Measurements from ENCODE around the gene SYK.

Gene SYK

GRCh38 chr9:90854637-90855175 is 53.1 kb downstream of the SYK start:
- no peak for ATAC-seq

- ATAC-seq: no peak
Observed at GRCh38 chr9:90855208-90855902, 53.7 kb downstream of the SYK start.

DNA sequence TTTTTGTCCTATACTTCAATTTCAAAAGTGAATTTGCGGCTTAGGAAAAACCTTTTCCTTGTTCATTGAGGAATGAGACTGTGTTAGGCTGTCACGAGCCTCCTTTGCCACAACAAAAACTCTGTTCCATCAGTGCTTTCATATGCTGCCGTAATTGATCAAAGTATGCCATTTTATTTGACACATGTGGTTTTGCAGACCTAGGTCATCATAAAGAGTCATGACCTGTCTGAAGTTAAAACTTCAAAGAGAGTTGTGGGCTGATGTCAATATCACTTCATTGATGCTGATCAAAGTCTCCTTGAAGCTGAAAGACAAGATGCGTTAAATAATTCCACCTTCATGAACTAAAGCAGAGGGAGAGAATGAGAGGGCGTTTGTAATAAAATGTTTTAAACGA is 55.5 kb downstream of the SYK start:
- ATAC-seq: no peak

DNA sequence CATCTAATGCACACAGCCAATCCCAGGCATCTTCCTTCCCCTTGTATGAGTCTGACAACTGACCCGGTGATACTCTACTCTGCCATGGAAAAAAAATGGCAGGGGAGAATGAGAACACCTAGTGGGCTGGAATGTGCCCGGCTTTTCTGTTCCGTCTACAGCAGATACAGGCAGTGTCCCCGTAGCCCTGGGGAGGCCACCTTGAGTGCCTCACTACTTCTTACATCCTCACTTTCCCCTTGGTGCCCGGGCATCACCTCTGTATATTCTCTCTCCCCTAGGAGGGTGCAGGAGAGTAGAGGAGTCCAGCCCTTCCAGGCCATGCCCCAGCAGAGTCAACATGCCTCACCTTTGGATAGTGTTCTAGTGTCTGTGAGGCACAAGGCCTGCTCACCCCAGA is 56.2 kb downstream of the SYK start:
- ATAC-seq: no peak

DNA sequence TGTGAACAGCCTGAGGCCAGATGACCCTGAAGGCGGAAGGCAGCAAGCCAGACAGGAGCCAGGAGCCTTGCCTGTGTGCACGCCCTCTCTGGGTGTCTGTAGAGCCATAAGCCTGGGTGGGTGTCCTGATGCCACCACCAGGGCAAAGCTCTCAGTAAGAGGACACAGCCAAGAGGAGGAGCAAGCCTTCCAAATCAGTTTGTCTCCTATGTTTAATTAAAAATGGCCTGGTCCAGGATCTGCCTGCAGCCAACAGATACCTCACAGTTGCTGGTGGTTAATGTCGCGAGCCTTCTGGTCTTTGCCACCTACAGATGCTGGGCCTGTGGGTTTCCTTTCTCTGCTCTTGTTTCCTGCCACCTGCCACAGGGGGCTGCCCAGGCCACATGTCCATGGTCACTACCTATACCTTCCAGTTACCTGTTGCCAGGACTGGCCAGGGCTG is 56.9 kb downstream of the SYK start:
- ATAC-seq: no peak

DNA sequence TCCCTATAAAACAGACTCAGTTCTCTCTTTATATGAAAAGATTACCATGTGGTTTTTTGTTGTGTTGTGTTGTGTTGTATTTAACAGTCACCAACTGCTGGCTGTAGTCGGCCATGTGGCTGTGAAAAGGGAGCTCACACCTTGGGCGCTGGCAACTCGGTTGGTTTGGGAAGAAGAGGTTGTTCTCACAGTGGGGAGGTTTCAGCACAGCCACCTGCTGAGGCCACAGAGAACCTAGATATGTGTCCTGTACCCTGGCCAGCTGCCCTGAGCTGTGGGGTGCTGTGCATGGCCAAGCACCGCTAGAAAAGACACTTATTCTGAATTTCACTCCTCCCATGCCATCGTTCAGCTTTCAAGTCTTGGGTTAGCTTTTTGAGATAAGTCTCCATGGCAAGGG is 58.8 kb downstream of the SYK start:
- no peak for ATAC-seq

GRCh38 chr9:90860826-90861225 is 59.2 kb downstream of the SYK start:
- ATAC-seq: peak; percentile 35 to 45

DNA sequence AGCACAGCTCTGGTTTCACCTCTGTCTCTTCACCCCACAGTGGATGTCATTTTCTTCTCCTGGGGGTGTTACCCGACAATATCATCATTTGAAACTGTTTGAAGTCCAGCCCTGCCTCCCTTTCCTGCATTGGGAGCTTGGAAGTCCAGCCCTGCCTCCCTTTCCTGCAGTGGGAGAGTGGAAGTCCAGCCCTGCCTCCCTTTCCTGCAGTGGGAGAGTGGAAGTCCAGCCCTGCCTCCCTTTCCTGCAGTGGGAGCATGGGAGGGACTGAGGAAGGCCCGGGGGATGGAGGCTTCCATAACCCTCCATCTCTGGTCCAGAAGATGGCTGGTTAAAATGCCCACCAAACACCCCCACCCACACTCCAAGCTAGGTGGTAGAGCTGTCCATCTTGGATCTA is 59.8 kb downstream of the SYK start:
- no peak for ATAC-seq

GRCh38 chr9:90861826-90862740 is 60.5 kb downstream of the SYK start:
- ATAC-seq: no peak

DNA sequence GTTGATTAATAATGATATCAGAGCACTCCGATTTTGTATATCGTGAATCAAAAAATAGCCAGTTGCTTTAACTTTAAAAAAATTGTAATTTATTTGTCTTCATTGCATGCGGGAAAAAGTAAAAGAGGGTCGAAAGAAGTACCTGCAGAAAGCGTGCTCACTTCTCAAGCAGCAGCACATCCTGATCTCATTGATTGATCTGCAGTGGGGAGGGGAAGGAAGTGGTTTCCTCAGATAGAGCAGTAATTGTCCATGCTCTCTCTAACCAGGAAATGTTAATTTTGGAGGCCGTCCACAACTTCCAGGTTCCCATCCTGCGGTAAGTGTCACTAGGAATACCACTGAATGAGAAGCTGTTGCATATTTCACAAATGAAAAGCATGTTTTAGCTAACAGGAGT is 63.2 kb downstream of the SYK start:
- ATAC-seq: no peak

DNA sequence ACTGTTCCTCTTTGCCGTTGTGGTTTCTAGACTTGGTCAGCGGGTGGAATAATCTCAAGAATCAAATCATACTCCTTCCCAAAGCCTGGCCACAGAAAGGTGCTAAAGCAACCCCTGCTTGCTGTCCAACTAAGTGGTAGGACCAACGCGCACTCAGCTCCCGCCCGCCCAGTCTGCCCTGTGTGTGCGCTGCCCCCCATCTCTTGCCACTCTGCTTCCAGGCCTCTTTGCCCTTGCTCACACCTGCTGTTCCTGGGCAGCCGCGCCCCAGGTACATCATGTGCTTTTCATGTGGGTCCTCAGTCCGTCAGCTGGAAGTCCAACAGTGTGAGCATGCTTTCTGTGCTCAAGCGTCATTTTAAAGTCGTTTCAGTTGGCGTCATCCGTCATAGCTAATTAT is 65.5 kb downstream of the SYK start:
- ATAC-seq: no peak

- no peak for ATAC-seq
Observed at GRCh38 chr9:90868555-90868954, 66.9 kb downstream of the SYK start.

GRCh38 chr9:90869361-90869760 is 67.7 kb downstream of the SYK start:
- ATAC-seq: no peak

- ATAC-seq: no peak
Observed at GRCh38 chr9:90870621-90871326, 69.2 kb downstream of the SYK start.

- ATAC-seq: no peak
Observed at GRCh38 chr9:90871327-90871935, 69.8 kb downstream of the SYK start.

- ATAC-seq: no peak
Observed at GRCh38 chr9:90872835-90873294, 71.2 kb downstream of the SYK start.

DNA sequence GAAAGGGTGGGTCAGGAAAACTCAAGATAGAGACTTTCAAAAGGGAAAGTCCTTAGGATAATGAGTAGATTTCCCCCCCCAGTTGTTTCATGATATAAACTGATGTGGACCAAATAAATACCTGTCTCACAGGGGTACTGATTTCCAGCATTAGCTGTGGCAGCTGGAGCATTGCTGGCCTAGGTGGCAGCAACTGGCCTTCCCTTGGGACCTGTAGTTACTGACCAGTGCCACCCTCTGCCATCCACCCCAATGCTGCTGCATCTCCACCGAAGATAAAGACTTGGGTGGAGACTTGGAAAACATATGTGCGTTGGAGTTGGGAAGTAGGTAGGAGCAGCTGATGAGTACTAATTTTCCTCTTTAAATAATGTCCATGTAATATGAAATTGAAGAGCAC is 71.8 kb downstream of the SYK start:
- no peak for ATAC-seq

GRCh38 chr9:90874194-90874593 is 72.6 kb downstream of the SYK start:
- no peak for ATAC-seq

GRCh38 chr9:90878562-90878961 is 76.9 kb downstream of the SYK start:
- no peak for ATAC-seq

- ATAC-seq: no peak
Observed at GRCh38 chr9:90880066-90880465, 78.4 kb downstream of the SYK start.

DNA sequence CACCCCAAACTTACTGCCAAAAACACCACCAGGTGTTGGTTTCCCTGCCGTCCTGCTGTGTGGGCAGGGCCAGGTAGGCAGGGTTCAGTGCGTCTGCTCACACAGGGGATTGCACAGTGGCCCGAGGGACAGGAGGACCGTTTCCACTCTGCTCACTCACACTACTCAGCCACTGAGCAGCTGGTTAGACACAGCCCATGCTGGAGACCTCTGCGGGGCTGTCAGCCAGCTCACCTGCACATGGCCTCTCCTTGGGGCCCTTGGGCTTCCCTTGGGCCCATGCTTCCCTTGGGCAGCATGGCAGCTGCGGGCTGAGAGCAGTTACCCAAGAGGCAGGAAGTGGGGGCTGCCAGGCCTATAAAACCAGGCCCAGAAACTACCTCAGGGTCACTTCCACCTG is 79.0 kb downstream of the SYK start:
- no peak for ATAC-seq

DNA sequence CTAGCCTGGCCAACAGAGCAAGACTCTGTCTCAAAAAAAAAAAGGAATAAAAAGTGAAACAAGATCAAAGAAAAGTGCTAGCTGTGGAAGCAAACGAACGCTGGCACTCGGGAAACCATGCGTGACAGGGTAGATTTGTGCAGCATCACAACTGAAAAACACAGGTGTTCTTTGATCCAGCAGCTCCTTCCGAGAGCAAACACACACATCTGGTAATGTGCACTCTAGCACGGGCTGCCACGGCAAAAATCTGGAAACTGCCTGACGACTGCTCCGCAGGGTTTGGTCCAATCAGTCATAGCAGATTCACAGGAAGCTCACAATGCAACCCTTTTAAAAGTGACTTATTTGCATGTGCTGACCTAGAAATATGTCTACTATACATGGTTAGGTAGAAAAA is 80.0 kb downstream of the SYK start:
- no peak for ATAC-seq
